SK-N-MC (cell line): ENCODE data around the gene TMPRSS9.
A peak's percentile ranks its signal among the peaks of the same experiment; 100 is the strongest.
"Not testable (repeated sequence)": the region's sequence is repeated elsewhere in the genome, so short reads cannot be mapped to it uniquely, and the experiment has no call there.

Source experiments
- DNase-seq: peaks from one replicate; pipeline ENCODE4 v3.0.0-alpha.2; 2011; ENCODE audit warnings: low read depth, low spot score
- H3K27ac ChIP-seq: fragments of 200-600 bp; sonication (generic); 2 replicates; pipeline ENCODE4 v1.5.1; 2016; ENCODE audit warnings: mixed run types
- H3K36me3 ChIP-seq: fragments of 200-600 bp; sonication (generic); 2 replicates; pipeline ENCODE4 v1.6.1; 2017; ENCODE audit warnings: antibody characterized with exemption, low read length, mixed read lengths; ENCODE audit not compliant: insufficient read depth
- H3K4me3 ChIP-seq: fragments of 200-600 bp; sonication (generic); 2 replicates; pipeline ENCODE4 v1.5.1; 2016
- H3K9ac ChIP-seq: fragments of 200-600 bp; sonication (generic); 2 replicates; pipeline ENCODE4 v1.8.0; 2017; ENCODE audit warnings: mixed run types, mixed read lengths; ENCODE audit not compliant: insufficient read length
- H3K9me3 ChIP-seq: fragments of 200-600 bp; sonication (generic); 2 replicates; pipeline ENCODE4 v1.6.1; 2017; ENCODE audit warnings: low read depth, mild to moderate bottlenecking, antibody characterized with exemption, low read length, moderate library complexity, mixed read lengths
- EZH2 ChIP-seq: fragments of 200-600 bp; sonication (generic); IDR thresholded peaks from one replicate; pipeline ENCODE4 v1.6.1; 2017; ENCODE audit warnings: antibody characterized with exemption
- FOXP2 ChIP-seq: optimal IDR thresholded peaks from 2 replicates; pipeline ENCODE3; 2011; ENCODE audit warnings: mild to moderate bottlenecking, moderate library complexity; ENCODE audit not compliant: insufficient read depth; ENCODE audit errors: extremely low read length, control extremely low read depth
- POLR2AphosphoS5 ChIP-seq: IDR thresholded peaks from 2 replicates; pipeline ENCODE4 v1.6.1; 2012; ENCODE audit warnings: mild to moderate bottlenecking, low read depth, low read length, borderline replicate concordance

The TMPRSS9 gene

GRCh38 chr19:2389594-2389993 lies 29.5 kb downstream of the TMPRSS9 start:
- Histone ChIP-seq H3K4me3 (no peak overlapping the region), H3K27ac (no peak overlapping the region), H3K9me3 (no peaks in the 10 kb centered on the region), H3K9ac (no peak overlapping the region), H3K36me3 (no peaks in the 10 kb centered on the region)
- DNase-seq = no peak
- TF ChIP-seq EZH2 = no peak
- TF ChIP-seq FOXP2 = no peak
- no peak for TF ChIP-seq POLR2AphosphoS5

DNA sequence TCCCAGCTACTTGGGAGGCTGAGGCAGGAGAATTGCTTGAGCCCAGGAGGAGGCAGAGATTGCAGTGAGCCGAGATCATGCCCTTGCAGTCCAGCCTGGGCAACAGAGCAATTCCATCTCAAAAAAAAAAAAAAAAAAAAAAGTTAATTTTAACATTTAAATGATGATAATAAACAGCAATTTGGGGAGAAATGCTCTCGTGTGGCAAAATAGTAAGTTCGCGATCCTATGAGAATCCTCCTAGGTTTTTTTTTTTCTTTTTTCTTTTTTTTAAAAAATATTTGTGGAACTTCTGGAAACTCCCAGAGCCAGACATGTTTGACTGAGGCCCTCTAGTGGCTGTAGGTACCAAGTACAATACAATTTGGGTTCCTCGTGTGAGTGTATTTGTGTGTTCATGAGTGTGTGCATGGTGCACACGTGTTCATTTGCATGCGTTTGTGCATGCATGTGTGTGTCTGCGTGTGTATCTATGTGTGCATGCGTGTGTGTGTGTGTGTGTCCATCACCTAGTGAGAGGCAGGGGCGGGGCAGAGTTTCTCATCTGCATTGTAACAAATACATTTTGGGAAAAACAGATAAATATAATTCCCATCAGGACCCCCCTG lies 31.2 kb downstream of the TMPRSS9 start:
- H3K9me3 ChIP-seq = no peaks in the 10 kb centered on the region
- no peaks in the 10 kb centered on the region for H3K36me3 ChIP-seq
- no peak overlapping the region for H3K27ac ChIP-seq
- no peak overlapping the region for H3K9ac ChIP-seq
- peak; percentile 67 for DNase-seq
- no peak overlapping the region; the same call in 1 of the 2 replicates for H3K4me3 ChIP-seq
- no peak for TF ChIP-seq FOXP2
- no peak for TF ChIP-seq EZH2
- TF ChIP-seq POLR2AphosphoS5 = no peak

DNA sequence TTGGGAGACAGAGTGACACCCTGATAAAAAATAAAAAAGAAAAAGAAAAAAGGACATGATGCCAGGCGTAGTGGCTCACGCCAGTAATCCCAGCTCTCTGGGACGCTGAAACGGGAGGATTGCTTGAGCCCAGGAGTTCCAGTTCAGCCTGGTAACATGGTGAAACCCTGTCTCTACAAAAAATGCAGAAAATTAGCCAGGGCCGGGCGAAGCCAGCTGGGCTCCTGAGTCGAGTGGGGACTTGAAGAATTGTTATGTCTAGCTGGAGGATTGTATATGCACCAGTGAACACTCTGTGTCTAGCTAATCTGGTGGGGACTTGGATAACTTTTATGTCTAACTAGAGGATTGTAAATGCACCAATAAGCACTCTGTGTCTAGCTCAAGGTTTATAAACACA lies 32.3 kb downstream of the TMPRSS9 start:
- no peak overlapping the region for H3K9ac ChIP-seq
- no peak for TF ChIP-seq EZH2
- no peak for TF ChIP-seq FOXP2
- DNase-seq = no peak
- no peak overlapping the region for H3K27ac ChIP-seq
- H3K4me3 ChIP-seq = no peak overlapping the region
- H3K9me3 ChIP-seq = no peaks in the 10 kb centered on the region
- H3K36me3 ChIP-seq = no peaks in the 10 kb centered on the region

DNA sequence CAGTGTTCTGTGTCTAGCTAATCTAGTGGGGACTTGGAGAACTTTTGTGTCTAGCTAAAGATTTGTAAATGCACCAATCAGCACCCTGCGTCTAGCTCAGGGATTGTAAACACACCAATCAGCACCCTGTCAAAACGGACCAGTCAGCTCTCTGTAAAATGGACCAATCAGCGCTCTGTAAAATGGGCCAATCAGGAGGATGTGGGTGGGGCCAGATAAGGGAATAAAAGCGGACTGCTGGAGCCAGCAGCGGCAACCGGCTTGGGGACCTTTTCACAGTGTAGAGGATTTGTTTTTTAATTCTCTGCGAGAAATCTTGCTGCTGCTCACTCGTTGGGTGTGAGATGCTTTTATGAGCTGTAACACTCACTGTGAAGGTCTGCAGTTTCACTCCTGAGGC lies 32.8 kb downstream of the TMPRSS9 start:
- H3K36me3 ChIP-seq, H3K4me3 ChIP-seq, DNase-seq, H3K27ac ChIP-seq, H3K9ac ChIP-seq, H3K9me3 ChIP-seq: not testable (repeated sequence)

DNA sequence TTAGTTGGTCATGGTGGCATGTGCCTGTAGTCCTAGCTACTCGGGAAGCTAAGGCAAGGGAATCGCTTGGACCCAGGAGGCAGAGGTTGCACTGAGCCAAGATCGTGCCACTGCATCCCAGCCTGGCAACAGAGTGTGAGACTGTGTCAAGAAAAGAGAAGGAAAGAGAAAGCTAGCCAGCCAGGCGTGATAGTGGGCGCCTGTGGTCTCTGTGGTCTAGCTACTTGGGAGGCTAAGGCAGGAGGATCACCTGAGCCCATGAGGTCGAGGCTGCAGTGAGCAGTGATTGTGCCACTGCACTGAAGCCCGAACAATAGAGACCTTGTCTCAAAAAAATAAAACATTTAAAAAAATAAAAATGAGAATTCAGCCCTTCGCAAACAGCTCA lies 34.0 kb downstream of the TMPRSS9 start:
- TF ChIP-seq FOXP2 (no peak), EZH2 (no peak), POLR2AphosphoS5 (no peak)
- peak overlapping the region; percentile 87; the same call in 1 of the 2 replicates for H3K27ac ChIP-seq
- H3K9me3 ChIP-seq = no peaks in the 10 kb centered on the region
- H3K36me3 ChIP-seq = no peaks in the 10 kb centered on the region
- H3K9ac ChIP-seq = no peak overlapping the region
- no peak overlapping the region for H3K4me3 ChIP-seq
- no peak for DNase-seq

GRCh38 chr19:2394442-2395292 lies 34.6 kb downstream of the TMPRSS9 start:
- Histone ChIP-seq H3K27ac (peak overlapping the region; percentile 87), H3K9me3 (no peaks in the 10 kb centered on the region), H3K4me3 (peak overlapping the region; percentile 62), H3K9ac (peak overlapping the region; percentile 61), H3K36me3 (no peaks in the 10 kb centered on the region)
- DNase-seq = no peak
- no peak for TF ChIP-seq POLR2AphosphoS5
- no peak for TF ChIP-seq EZH2
- no peak for TF ChIP-seq FOXP2

- not testable (repeated sequence) for H3K4me3 ChIP-seq, H3K27ac ChIP-seq, H3K36me3 ChIP-seq, H3K9me3 ChIP-seq, DNase-seq, H3K9ac ChIP-seq
Measured at GRCh38 chr19:2395293-2395829, 35.3 kb downstream of the TMPRSS9 start.

DNA sequence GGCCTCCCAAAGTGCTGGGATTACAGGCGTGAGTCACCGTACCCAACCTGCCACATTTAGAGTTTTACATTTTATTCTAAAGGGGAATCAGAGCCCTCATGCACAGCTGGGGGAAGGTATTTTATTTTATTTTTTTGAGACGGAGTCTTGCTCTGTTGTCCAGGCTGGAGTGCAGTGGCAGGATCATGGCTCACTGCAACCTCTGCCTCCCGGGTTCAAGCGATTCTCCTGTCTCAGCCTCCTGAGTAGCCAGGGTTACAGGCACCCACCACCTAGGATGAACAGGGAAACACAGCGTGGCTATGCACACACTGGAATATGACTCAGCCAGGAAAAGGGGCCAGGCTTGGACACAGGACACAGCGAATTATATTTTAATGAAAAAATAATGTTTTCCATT lies 37.1 kb downstream of the TMPRSS9 start:
- not testable (repeated sequence) for H3K27ac ChIP-seq, H3K36me3 ChIP-seq, H3K4me3 ChIP-seq, H3K9me3 ChIP-seq, H3K9ac ChIP-seq, DNase-seq

DNA sequence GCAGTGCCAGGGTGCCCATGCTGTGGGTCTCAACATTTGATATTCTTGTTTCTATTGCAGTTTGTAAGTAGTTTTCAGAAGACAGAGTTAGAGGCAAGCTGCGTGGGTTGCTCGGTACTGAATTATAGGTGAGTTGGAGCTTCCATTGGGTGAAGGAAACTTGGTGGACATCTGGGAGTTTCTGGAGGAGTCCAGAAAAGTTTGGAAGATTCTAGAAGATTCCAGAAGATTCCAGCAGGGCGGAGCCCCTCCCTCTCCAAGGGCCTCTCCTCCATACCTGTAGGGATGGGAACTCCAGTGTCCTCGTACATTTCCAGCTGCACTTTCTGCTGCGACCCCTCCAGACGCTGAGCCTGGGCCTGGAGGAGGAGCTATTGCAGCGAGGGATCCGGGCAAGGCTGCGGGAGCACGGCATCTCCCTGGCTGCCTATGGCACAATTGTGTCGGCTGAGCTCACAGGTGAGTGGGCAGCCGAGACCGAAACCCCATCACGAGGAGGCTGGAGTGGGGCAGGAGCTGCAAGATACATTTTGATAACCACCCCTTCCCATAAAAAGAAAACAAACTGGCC lies 38.8 kb downstream of the TMPRSS9 start:
- Histone ChIP-seq H3K9ac (no peak overlapping the region), H3K36me3 (no peaks in the 10 kb centered on the region), H3K27ac (no peak overlapping the region), H3K4me3 (no peak overlapping the region), H3K9me3 (no peaks in the 10 kb centered on the region)
- TF ChIP-seq FOXP2 (no peak), EZH2 (no peak)
- DNase-seq = no peak
